Testis (tissue), 2 donors: ENCODE results near the gene CKS2.

ENCODE experiments used
- CTCF ChIP-seq, 3 experiments: fragments of 450-650 bp in 2 of 3; fragments of 200-600 bp in 1 of 3; sonication (generic) in 1 of 3; IDR thresholded peaks; one replicate each; pipeline ENCODE4 v1.5.1; 2016 to 2019; ENCODE audit warnings: antibody characterized with exemption in 3 of 3, mild to moderate bottlenecking in 2 of 3, moderate library complexity in 1 of 3
- POLR2A ChIP-seq: fragments of 450-650 bp; IDR thresholded peaks from one replicate; pipeline ENCODE4 v1.6.1; 2017; ENCODE audit warnings: antibody characterized with exemption, mild to moderate bottlenecking, moderate library complexity

- TF ChIP-seq CTCF (IDR thresholded peaks at IDR 0.05), result no peak
- TF ChIP-seq POLR2A, result no peak
Observed at GRCh38 chr9:89284076-89284475, 26.9 kb upstream of the CKS2 start.
